ENCODE data around the gene FREY1. TPM values are rescaled to one million over a fixed set of nuclear protein-coding genes. Genes with fewer than 3 reads are reported as not detected.

The FREY1 gene
- total and polyA plus RNA-seq, 2 of the 13 experiments (the other 11 are each of a cell fraction or from before 2014, with no cell fraction given), result 0.44 to 0.73 TPM

GRCh38 chr11:45921561-45922424, 14.7 kb upstream of the FREY1 start (continued):
- TF ChIP-seq AGO1 (IDR thresholded peaks at IDR 0.05; ENCODE audit: low read depth, low read length, poor library complexity, severe bottlenecking) (peak; percentile 21), NRL (CRISPR knock-in tag; IDR thresholded peaks at IDR 0.05; ENCODE audit: borderline replicate concordance) (no peak), IRF2 (CRISPR knock-in tag; IDR thresholded peaks at IDR 0.05) (no peak), TSC22D2 (CRISPR knock-in tag; IDR thresholded peaks at IDR 0.05; ENCODE audit: borderline replicate concordance) (no peak), NR2F2 (IDR thresholded peaks at IDR 0.05; ENCODE audit: borderline replicate concordance, low read depth) (no peak), ZMAT3 (CRISPR knock-in tag; conservative IDR thresholded peaks at IDR 0.05) (no peak), ZNF891 (CRISPR knock-in tag; IDR thresholded peaks at IDR 0.05) (no peak), MZF1 (CRISPR knock-in tag; IDR thresholded peaks at IDR 0.05; ENCODE audit: borderline replicate concordance) (no peak), ZNF746 (CRISPR knock-in tag; IDR thresholded peaks at IDR 0.05) (peak; percentile 81), ZNF205 (CRISPR knock-in tag; IDR thresholded peaks at IDR 0.05) (no peak), HIC2 (CRISPR knock-in tag; IDR thresholded peaks at IDR 0.05; ENCODE audit: low read depth) (no peak), ZNF75D (CRISPR knock-in tag; IDR thresholded peaks at IDR 0.05; ENCODE audit: borderline replicate concordance) (no peak), BCLAF1 (IDR thresholded peaks at IDR 0.05) (no peak), ZNF274 (CRISPR knock-in tag; IDR thresholded peaks at IDR 0.05) (no peak), GTF2F1 (IDR thresholded peaks at IDR 0.05; ENCODE audit: low read length) (no peak), MAFF (IDR thresholded peaks at IDR 0.05; ENCODE audit: low read depth, low read length) (no peak), TEF (CRISPR knock-in tag; IDR thresholded peaks at IDR 0.05) (0 out of 2 replicates have a peak, but pooled peaks have one; percentile 19), GATAD2A (CRISPR knock-in tag; IDR thresholded peaks at IDR 0.05) (0 out of 2 replicates have a peak, but pooled peaks have one; percentile 22), HNRNPLL (IDR thresholded peaks at IDR 0.05; ENCODE audit: low read depth, low read length, poor library complexity, severe bottlenecking) (peak; percentile 56), KLF12 (CRISPR knock-in tag; IDR thresholded peaks at IDR 0.05; ENCODE audit: borderline replicate concordance) (0 out of 2 replicates have a peak, but pooled peaks have one; percentile 17), SP5 (CRISPR knock-in tag; IDR thresholded peaks at IDR 0.05; ENCODE audit: borderline replicate concordance, low read depth) (peak; percentile 69; the same call in 1 of the 2 replicates), MED1 (CRISPR knock-in tag; IDR thresholded peaks at IDR 0.05) (peak; percentile 9; the same call in 1 of the 2 replicates), YEATS4 (CRISPR knock-in tag; IDR thresholded peaks at IDR 0.05; ENCODE audit: borderline replicate concordance) (0 out of 2 replicates have a peak, but pooled peaks have one; percentile 34), FOSL2 (CRISPR knock-in tag; IDR thresholded peaks at IDR 0.05) (no peak; the same call in 1 of the 2 replicates)
- TF ChIP-seq, protein P1, sequence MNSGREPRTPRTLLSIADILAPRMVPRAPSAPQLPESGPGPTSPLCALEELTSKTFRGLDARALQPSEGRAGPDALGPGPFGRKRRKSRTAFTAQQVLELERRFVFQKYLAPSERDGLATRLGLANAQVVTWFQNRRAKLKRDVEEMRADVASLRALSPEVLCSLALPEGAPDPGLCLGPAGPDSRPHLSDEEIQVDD (CRISPR knock-in tag; IDR thresholded peaks at IDR 0.05; ENCODE audit: borderline replicate concordance), result 0 out of 2 replicates have a peak, but pooled peaks have one; percentile 23
